IPS DF 6.9 (cell line): ENCODE data around the gene MTF1.
"Not testable (repeated sequence)": the region's sequence is repeated elsewhere in the genome, so short reads cannot be mapped to it uniquely, and the experiment has no call there.

ENCODE experiments used
- DNase-seq: peaks from one replicate; pipeline ENCODE4 v3.0.0-alpha.2; 2013; ENCODE audit warnings: low read depth, low spot score
- H3K27ac ChIP-seq: one replicate; pipeline ENCODE4 v1.5.1; 2013; ENCODE audit warnings: low read length, control low read depth
- H3K27me3 ChIP-seq: 2 replicates; pipeline ENCODE4 v1.6.1; 2013; ENCODE audit warnings: mild to moderate bottlenecking, low read length; ENCODE audit not compliant: control insufficient read depth, insufficient read depth
- H3K36me3 ChIP-seq: 2 replicates; pipeline ENCODE4 v1.6.1; 2013; ENCODE audit warnings: low read length; ENCODE audit not compliant: control insufficient read depth, insufficient read depth
- H3K4me1 ChIP-seq: 2 replicates; pipeline ENCODE4 v1.6.1; 2013; ENCODE audit warnings: low read length; ENCODE audit not compliant: control insufficient read depth, insufficient read depth
- H3K4me3 ChIP-seq: 2 replicates; pipeline ENCODE4 v1.5.1; 2013; ENCODE audit warnings: mild to moderate bottlenecking, low read length
- H3K9me3 ChIP-seq: 2 replicates; pipeline ENCODE4 v1.6.1; 2013; ENCODE audit warnings: low read length, inconsistent platforms; ENCODE audit not compliant: control insufficient read depth, insufficient read depth
- WGBS: extraction: QIAGEN DNeasy Blood & Tissue Kit; methylation state at CpG from one replicate; pipeline ENCODE4 v1.1.7; 2013; ENCODE audit warnings: mixed read lengths, missing lambda C conversion rate; ENCODE audit not compliant: insufficient read length, insufficient coverage; 5-methylcytosine and 5-hydroxymethylcytosine counted together

MTF1 gene

DNA sequence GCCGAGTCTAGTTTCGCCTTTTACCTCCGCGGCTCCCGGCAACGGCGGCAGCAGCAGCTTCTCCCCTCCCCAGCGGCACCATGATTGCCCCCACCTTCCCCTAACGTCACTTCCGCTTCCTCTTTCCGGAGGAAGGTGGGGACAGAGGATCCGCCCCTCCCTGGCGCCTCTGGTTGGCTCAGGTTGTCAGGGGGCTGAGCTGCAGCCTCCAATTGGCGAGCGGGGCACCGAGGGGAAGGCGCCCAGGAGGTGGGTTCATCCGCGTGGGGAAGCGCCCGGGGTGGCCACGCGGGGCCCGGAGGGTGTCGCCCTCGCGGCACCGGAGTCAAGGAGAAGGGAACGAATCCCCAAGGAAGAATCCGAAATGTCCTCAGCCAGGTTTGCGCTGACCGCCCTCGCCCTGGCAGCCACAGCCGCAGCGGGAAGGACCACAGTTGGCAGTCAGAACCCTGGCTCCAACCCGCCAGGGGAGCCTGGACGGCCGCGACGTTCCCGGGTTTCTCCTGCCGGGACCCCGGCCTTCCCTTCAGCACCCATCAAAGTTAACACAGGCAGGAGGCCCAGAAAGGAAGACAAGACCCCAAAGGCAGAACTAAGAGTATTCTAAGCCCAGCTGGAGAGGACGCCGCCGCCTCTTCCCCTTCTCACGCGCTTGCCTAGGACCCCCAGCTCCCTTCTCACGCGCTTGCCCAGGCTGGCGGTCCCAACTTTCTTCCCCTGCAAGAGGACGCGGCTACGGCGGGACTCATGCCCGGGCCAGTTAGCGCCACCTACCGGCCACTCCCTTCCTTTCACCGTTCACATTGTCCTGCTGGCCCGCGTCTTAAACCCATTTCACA lies at the start of gene MTF1:
TSS of gene MTF1 (minus strand) at position 86 of the 839 bp plus-strand sequence. CDS start 1,934 bp downstream, outside the sequence.
- Histone ChIP-seq H3K9me3 (no peaks in the 10 kb centered on the region), H3K27ac (no peak within 1 kb of the TSS), H3K27me3 (no peaks in the 10 kb centered on the region), H3K36me3 (peaks cover 6% of the 10 kb centered on the region; the same call in 1 of the 2 replicates), H3K4me3 (peak within 1 kb of the TSS; percentile 93), H3K4me1 (peaks cover 2% of the 10 kb centered on the region; the same call in 1 of the 2 replicates)
- WGBS, result no CpG with 5 or more reads among the region's 61 CpGs
- DNase-seq, result peak; percentile 94

DNA sequence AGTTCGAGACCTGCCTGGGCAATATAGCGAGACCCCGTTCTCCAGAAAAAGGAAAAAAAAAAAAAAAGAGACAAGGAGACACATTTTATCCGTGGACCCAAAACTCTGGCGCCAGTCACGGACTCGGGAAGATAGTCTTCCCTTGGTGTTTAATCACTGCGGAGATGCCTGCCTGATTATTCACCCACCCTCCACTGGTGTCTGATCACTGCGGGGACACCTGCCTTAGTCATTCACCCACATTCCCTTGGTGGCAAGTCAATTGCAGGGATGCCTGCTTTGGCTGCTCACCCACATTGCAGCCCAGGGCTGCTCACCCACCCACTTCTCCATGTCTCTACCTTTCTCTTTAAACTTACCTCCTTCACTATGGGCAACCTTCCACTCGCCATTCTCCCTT lies 49.1 kb upstream of the MTF1 start:
- not testable (repeated sequence) for H3K27ac ChIP-seq, H3K4me1 ChIP-seq, DNase-seq, H3K4me3 ChIP-seq, H3K9me3 ChIP-seq, H3K27me3 ChIP-seq, H3K36me3 ChIP-seq
- WGBS, result no CpG with 5 or more reads among the region's 10 CpGs

DNA sequence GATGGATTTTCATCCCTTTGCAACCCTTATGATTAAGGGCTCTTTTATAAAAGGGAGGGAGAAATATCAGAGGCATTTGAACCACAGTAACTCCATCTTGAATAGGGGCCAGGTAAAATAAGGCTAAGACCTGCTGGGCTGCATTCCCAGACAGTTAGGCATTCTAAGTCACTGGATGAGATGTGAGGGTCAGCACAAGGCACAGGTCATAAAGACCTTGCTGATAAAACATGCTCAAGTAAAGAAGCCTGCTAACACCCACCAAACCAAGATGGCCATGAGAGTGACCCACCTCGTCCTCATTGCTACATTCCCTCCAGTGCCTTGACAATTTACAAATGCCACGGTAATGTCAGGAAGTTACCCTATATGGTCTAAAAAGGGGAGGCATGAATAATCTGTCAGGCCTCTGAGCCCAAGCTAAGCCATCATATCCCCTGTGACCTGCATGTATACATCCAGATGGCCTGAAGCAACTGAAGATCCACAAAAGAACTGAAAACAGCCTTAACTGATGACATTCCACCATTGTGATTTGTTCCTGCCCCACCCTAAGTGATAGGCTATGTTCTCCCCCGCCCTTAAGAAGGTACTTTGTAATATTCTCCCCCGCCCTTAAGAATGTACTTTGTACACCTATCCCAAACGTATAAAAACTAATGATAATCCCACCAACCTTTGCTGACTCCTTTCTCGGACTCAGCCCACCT lies 48.2 kb upstream of the MTF1 start:
- H3K27ac ChIP-seq, H3K36me3 ChIP-seq, H3K9me3 ChIP-seq, H3K27me3 ChIP-seq, H3K4me1 ChIP-seq, DNase-seq, H3K4me3 ChIP-seq: not testable (repeated sequence)
- WGBS, result 100% methylated on average over 2 of the region's 6 CpGs

GRCh38 chr1:37906591-37906990 lies 47.2 kb upstream of the MTF1 start:
- H3K4me3 ChIP-seq, H3K9me3 ChIP-seq: not testable (repeated sequence)
- no CpG with 5 or more reads among the region's 3 CpGs for WGBS

GRCh38 chr1:37905727-37906126 lies 46.3 kb upstream of the MTF1 start:
- Histone ChIP-seq H3K9me3 (no peaks in the 10 kb centered on the region), H3K27me3 (no peaks in the 10 kb centered on the region), H3K36me3 (no peaks in the 10 kb centered on the region), H3K4me3 (no peak overlapping the region), H3K4me1 (no peaks in the 10 kb centered on the region), H3K27ac (no peak overlapping the region)
- DNase-seq, result no peak
- WGBS, result no CpG with 5 or more reads among the region's 1 CpG

More at GRCh38 chr1:37906591-37906990, 47.2 kb upstream of the MTF1 start:
- H3K27me3 ChIP-seq, H3K27ac ChIP-seq, H3K36me3 ChIP-seq, H3K4me1 ChIP-seq, DNase-seq: not testable (repeated sequence)

- not testable (repeated sequence) for H3K27me3 ChIP-seq, DNase-seq, H3K9me3 ChIP-seq, H3K27ac ChIP-seq, H3K4me1 ChIP-seq, H3K36me3 ChIP-seq, H3K4me3 ChIP-seq
- no CpG with 5 or more reads among the region's 6 CpGs for WGBS
Observed at GRCh38 chr1:37903921-37904320, 44.5 kb upstream of the MTF1 start.

GRCh38 chr1:37902983-37903382 lies 43.6 kb upstream of the MTF1 start:
- no CpG with 5 or more reads among the region's 5 CpGs for WGBS
- H3K27ac ChIP-seq, result no peak overlapping the region
- DNase-seq, result no peak
- H3K9me3 ChIP-seq, result no peaks in the 10 kb centered on the region
- H3K27me3 ChIP-seq, result no peaks in the 10 kb centered on the region
- H3K4me3 ChIP-seq, result no peak overlapping the region
- H3K4me1 ChIP-seq, result no peaks in the 10 kb centered on the region
- H3K36me3 ChIP-seq, result no peaks in the 10 kb centered on the region

DNA sequence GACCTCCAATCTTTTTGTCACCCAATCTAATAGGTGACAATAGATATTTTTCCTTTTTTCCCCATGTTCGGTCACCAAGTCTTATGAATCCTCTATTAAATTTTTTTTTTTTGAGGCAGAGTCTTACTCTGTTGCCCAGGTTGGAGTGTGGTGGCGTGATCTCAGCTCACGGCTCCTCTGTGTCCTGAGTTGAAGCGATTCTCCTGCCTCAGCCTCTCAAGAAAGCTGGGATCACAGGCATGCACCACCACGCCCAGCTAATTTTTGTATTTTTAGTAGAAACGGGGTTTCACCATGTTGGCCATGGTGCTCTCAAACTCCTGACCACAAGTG lies 42.5 kb upstream of the MTF1 start:
- DNase-seq, result no peak
- Histone ChIP-seq H3K27ac (no peak overlapping the region), H3K4me1 (no peaks in the 10 kb centered on the region), H3K9me3 (no peaks in the 10 kb centered on the region), H3K36me3 (no peaks in the 10 kb centered on the region), H3K27me3 (no peaks in the 10 kb centered on the region), H3K4me3 (no peak overlapping the region)
- WGBS, result no CpG with 5 or more reads among the region's 6 CpGs

DNA sequence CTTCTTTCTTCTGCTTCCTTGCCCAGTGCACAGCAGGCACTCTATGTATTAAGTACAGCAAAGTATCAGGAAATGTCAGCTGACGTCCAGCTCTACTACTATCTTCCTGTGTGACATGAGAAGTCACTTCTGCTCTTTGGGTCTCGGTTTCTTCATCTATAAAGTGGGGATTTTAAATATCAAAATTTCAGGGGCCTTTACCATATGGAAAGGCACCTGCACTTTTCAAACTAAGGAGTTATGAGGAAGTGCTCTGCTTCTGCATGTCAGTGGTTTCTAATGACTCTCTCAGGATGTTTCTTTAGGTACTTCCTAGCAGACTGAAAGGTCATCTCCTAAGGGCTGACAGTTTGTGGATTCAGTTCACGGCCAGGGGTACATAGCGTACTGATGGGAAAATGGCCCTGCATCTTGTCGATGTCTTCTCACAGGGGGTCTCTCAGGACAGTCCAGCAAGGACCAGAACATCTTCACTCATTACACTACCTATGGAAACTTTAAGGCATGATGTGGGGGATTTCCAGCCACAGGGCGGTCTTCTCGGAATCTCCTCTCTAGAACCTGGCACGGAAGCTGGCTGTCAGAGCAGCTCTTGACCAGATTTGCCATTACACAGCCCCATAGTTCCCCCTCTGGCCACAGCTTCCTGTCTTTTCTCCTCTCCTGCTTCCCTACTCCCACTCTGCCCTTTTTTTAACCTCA lies 42.0 kb upstream of the MTF1 start:
- no peak overlapping the region for H3K4me3 ChIP-seq
- no peaks in the 10 kb centered on the region for H3K9me3 ChIP-seq
- no peaks in the 10 kb centered on the region for H3K36me3 ChIP-seq
- no peak for DNase-seq
- no peaks in the 10 kb centered on the region for H3K4me1 ChIP-seq
- H3K27me3 ChIP-seq, result no peaks in the 10 kb centered on the region
- WGBS, result no CpG with 5 or more reads among the region's 8 CpGs
- H3K27ac ChIP-seq, result no peak overlapping the region

GRCh38 chr1:37897563-37897962 lies 38.2 kb upstream of the MTF1 start:
- H3K27ac ChIP-seq, DNase-seq, H3K4me1 ChIP-seq, H3K4me3 ChIP-seq, H3K27me3 ChIP-seq, H3K9me3 ChIP-seq, H3K36me3 ChIP-seq: not testable (repeated sequence)
- no CpG with 5 or more reads among the region's 3 CpGs for WGBS
